Esophagus squamous epithelium (tissue), 5 donors: ENCODE data around the gene POM121C. TPM values are rescaled to one million over a fixed set of nuclear protein-coding genes. Genes with fewer than 3 reads are reported as not detected.
"Not testable (repeated sequence)": the region's sequence is repeated elsewhere in the genome, so short reads cannot be mapped to it uniquely, and the experiment has no call there.

Source experiments
- DNase-seq: peaks from one replicate; lab custom pipeline; 2025; lab: John Stamatoyannopoulos, UW
- H3K27ac ChIP-seq, 4 donors: fragments of 200-600 bp; sonication (generic); one replicate each; pipeline ENCODE4 v1.5.1; 2016 to 2019; ENCODE audit warnings: mild to moderate bottlenecking in 1 of 4
- H3K27me3 ChIP-seq, 4 donors: fragments of 200-600 bp; sonication (generic); 1 replicate in 3 of 4; 2 replicates in 1 of 4; pipeline versions ENCODE4 v1.5.1 to v1.6.0; 2017 to 2021; ENCODE audit warnings: antibody characterized with exemption in 1 of 4
- H3K36me3 ChIP-seq, 3 donors: fragments of 200-600 bp; sonication (generic); one replicate each; pipeline ENCODE4 v1.5.1; 2016 to 2019
- H3K4me1 ChIP-seq, 3 donors: fragments of 200-600 bp; sonication (generic); one replicate each; pipeline ENCODE4 v1.5.1; 2017 to 2019
- H3K4me3 ChIP-seq, 4 donors: fragments of 200-600 bp; sonication (generic); 1 replicate in 3 of 4; 2 replicates in 1 of 4; pipeline ENCODE4 v1.5.1; 2016 to 2019; ENCODE audit warnings: mild to moderate bottlenecking in 2 of 4, moderate library complexity in 1 of 4
- H3K9me3 ChIP-seq, 3 donors: fragments of 200-600 bp; sonication (generic); one replicate each; pipeline ENCODE4 v1.5.1; 2016 to 2019
- WGBS, 2 donors: methylation state at CpG; one replicate each; pipeline ENCODE4 v1.1.5; 2018; 5-methylcytosine and 5-hydroxymethylcytosine counted together
- intact Hi-C: fragments of 100-400 bp; cut with DNase I; formaldehyde crosslinking; loops from one replicate; pipeline ENCODE4 v1.15.0; 2022
- small RNA-seq, 4 donors: library from RNA; depleted of rRNA; stranded (forward); fragments of <200 nt; gene quantifications; one replicate each; pipeline ENCODE3, GENCODE V24; 2016
- total RNA-seq, 4 donors: library from RNA; depleted of rRNA; stranded (reverse); fragments of >200 nt; gene quantifications; one replicate each; pipeline ENCODE4 v1.1.0, GENCODE V29; 2016
- donor health status: DM: yes; HTN: yes; CAD: no.

The POM121C gene
- total RNA-seq, 4 donors from 2014 or later: 9.2 to 21.9 (median 17.9) TPM

GRCh38 chr7:75400575-75400974 lies 85.5 kb downstream of the POM121C start:
- DNase-seq, intact Hi-C loops: not testable (repeated sequence)
- WGBS, 2 donors: no CpG with 5 or more reads among the region's 6 CpGs

GRCh38 chr7:75398771-75399700 lies 87.1 kb downstream of the POM121C start:
- H3K27ac ChIP-seq, H3K4me3 ChIP-seq: not testable (repeated sequence)

More at GRCh38 chr7:75400575-75400974, 85.5 kb downstream of the POM121C start:
- not testable (repeated sequence) for H3K36me3 ChIP-seq, H3K4me1 ChIP-seq, H3K27ac ChIP-seq, H3K4me3 ChIP-seq, H3K27me3 ChIP-seq, H3K9me3 ChIP-seq

GRCh38 chr7:75397865-75398264 lies 88.2 kb downstream of the POM121C start:
- H3K27ac ChIP-seq, DNase-seq, H3K9me3 ChIP-seq, H3K36me3 ChIP-seq, H3K4me1 ChIP-seq, H3K4me3 ChIP-seq, H3K27me3 ChIP-seq, intact Hi-C loops: not testable (repeated sequence)
- whole genome bisulfite sequencing, 2 donors: no CpG with 5 or more reads among the region's 2 CpGs

More at GRCh38 chr7:75398771-75399700, 87.1 kb downstream of the POM121C start:
- H3K36me3 ChIP-seq, intact Hi-C loops, H3K9me3 ChIP-seq, DNase-seq, H3K4me1 ChIP-seq, H3K27me3 ChIP-seq: not testable (repeated sequence)
- no CpG with 5 or more reads among the region's 34 CpGs for WGBS, 2 donors

GRCh38 chr7:75395329-75395728 lies 90.8 kb downstream of the POM121C start, which contains the start of gene TRIM73:
TSS of gene TRIM73 (plus strand) at chr7:75395629. CDS start at chr7:75398934, 3,305 bp downstream.
- H3K9me3 ChIP-seq, H3K4me3 ChIP-seq, H3K36me3 ChIP-seq, DNase-seq, intact Hi-C loops, H3K4me1 ChIP-seq, H3K27me3 ChIP-seq, H3K27ac ChIP-seq: not testable (repeated sequence)
- no CpG with 5 or more reads among the region's 34 CpGs for WGBS, 2 donors

GRCh38 chr7:75393194-75393593 lies 92.9 kb downstream of the POM121C start:
- intact Hi-C loops, H3K9me3 ChIP-seq, H3K27me3 ChIP-seq, H3K27ac ChIP-seq, H3K36me3 ChIP-seq, H3K4me1 ChIP-seq, H3K4me3 ChIP-seq, DNase-seq: not testable (repeated sequence)
- WGBS, 2 donors: no CpG with 5 or more reads among the region's 6 CpGs

GRCh38 chr7:75374519-75375317 lies 111.4 kb downstream of the POM121C start:
- H3K36me3 ChIP-seq, H3K27ac ChIP-seq, DNase-seq, H3K4me1 ChIP-seq, H3K27me3 ChIP-seq, H3K9me3 ChIP-seq, intact Hi-C loops, H3K4me3 ChIP-seq: not testable (repeated sequence)
- no CpG with 5 or more reads among the region's 17 CpGs for WGBS, 2 donors

- H3K27me3 ChIP-seq, H3K27ac ChIP-seq, H3K4me1 ChIP-seq, H3K9me3 ChIP-seq, DNase-seq, H3K4me3 ChIP-seq, intact Hi-C loops, H3K36me3 ChIP-seq: not testable (repeated sequence)
- WGBS, 2 donors: no CpG with 5 or more reads among the region's 4 CpGs
Observed at GRCh38 chr7:75374144-75374518, 112.0 kb downstream of the POM121C start.

- WGBS, 2 donors: no CpG with 5 or more reads among the region's 9 CpGs
- H3K9me3 ChIP-seq, H3K36me3 ChIP-seq, H3K27me3 ChIP-seq, DNase-seq, H3K4me3 ChIP-seq, H3K27ac ChIP-seq, intact Hi-C loops, H3K4me1 ChIP-seq: not testable (repeated sequence)
Observed at GRCh38 chr7:75367313-75367712, 118.8 kb downstream of the POM121C start.

Small RNAs within 50 kb of the gene (small RNA-seq; reads per million reads assigned to genes)
- 0 reads per million in 4 donors for gene AC211429.1
- 0 reads per million in 4 donors for gene RF00019

Other genes starting within 250 kb of the POM121C start
- 1 to 10 TPM in 2 of 4 donors, under 1 TPM in 1, not detected in 1; 0.31 to 1.9 (median 1.7) TPM for gene TRIM73, start 90.7 kb downstream of the POM121C start, total RNA-seq
- gene SPDYE5, start 6.0 kb upstream of the POM121C start, total RNA-seq: not detected